Measurements from ENCODE around the gene MTA3.

GRCh38 chr2:42767080-42767898 lies 198.9 kb downstream of the MTA3 start:
- TF ChIP-seq CTCF (IDR thresholded peaks at IDR 0.05; ENCODE audit: control extremely low read depth in 1 of 3, insufficient read depth in 1 of 3, low read depth in 1 of 3, low read length in 3 of 3) (no peak), POLR2A (IDR thresholded peaks at IDR 0.05; ENCODE audit: control extremely low read depth in 1 of 2, low read depth in 2 of 2, low read length in 2 of 2) (no peak), BACH1 (IDR thresholded peaks at IDR 0.05; ENCODE audit: low read length) (no peak), EP300 (IDR thresholded peaks at IDR 0.05; ENCODE audit: borderline replicate concordance in 1 of 2, low read depth in 2 of 2, low read length in 2 of 2) (no peak), GABPA (IDR thresholded peaks at IDR 0.05; ENCODE audit: borderline replicate concordance, insufficient read depth, low read length) (no peak), YY1 (IDR thresholded peaks at IDR 0.05; ENCODE audit: low read depth, low read length) (no peak), ATF3 (IDR thresholded peaks at IDR 0.05; ENCODE audit: insufficient read depth, low read depth, low read length) (no peak), NRF1 (IDR thresholded peaks at IDR 0.05; ENCODE audit: low read depth, low read length) (no peak), KDM1A (IDR thresholded peaks at IDR 0.05; ENCODE audit: borderline replicate concordance, low read length) (no peak), ZNF274 (IDR thresholded peaks at IDR 0.05; ENCODE audit: borderline replicate concordance, extremely low read depth, low read length) (no peak), SUZ12 (IDR thresholded peaks at IDR 0.05; ENCODE audit: low read length) (no peak), EZH2 (IDR thresholded peaks at IDR 0.05; ENCODE audit: low read depth, low read length, severe bottlenecking) (no peak)

Data from H1 (cell line).